ENCODE measurements around the gene DNAJC22.

The DNAJC22 gene

DNA sequence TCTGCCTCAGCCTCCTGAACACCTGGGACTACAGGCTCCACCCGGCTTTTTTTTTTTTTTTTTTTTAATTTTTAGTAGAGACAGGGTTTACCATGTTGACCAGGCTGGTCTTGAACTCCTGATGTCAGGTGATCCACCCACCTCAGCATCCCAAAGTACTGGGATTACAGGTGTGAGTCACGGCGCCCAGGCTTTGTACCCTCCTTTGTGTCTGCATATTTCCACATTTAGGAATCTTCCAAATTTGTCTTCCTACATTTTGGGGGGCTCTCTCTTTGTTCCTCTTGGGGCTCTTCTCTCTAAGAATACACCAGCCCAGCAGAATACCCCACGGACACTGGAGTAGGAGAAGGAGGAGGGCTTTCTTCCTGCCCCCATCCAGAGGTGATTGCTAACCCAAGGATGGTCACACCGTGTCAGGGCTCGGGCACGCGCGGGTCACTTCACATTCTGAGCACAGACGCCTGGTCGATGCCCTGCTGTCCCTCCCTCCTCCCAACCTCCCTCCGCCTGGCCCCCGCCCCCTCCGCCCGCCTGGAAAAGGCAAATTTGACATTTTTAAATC, 2.1 kb upstream of the DNAJC22 start:
- Histone ChIP-seq H3K4me2 (ENCODE audit: insufficient read depth, low read length) (no peak overlapping the region), H3K4me1 (ENCODE audit: insufficient read depth, low read length) (peaks cover 10% of the 10 kb centered on the region), H3K9me3 (ENCODE audit: insufficient read depth, low read length, severe bottlenecking) (no peaks in the 10 kb centered on the region), H4K20me1 (ENCODE audit: insufficient read depth, low read length) (0 out of 2 replicates have a peak, but pooled peaks cover 4% of the 10 kb centered on the region), H3K79me2 (ENCODE audit: insufficient read depth, low read length) (no peaks in the 10 kb centered on the region), H3K36me3 (ENCODE audit: insufficient read depth, low read length) (no peaks in the 10 kb centered on the region), H3K27ac (ENCODE audit: low read length) (no peak overlapping the region), H3K9ac (ENCODE audit: low read depth, low read length) (no peak overlapping the region), H3K4me3 (ENCODE audit: low read depth in 1 of 2, low read length in 2 of 2) (no peak overlapping the region), H2AFZ (ENCODE audit: low read depth, low read length) (no peak overlapping the region), H3K27me3 (ENCODE audit: insufficient read depth, low read length, poor library complexity) (no peaks in the 10 kb centered on the region)
- no peak for DNase-seq
- TF ChIP-seq, protein P1, sequence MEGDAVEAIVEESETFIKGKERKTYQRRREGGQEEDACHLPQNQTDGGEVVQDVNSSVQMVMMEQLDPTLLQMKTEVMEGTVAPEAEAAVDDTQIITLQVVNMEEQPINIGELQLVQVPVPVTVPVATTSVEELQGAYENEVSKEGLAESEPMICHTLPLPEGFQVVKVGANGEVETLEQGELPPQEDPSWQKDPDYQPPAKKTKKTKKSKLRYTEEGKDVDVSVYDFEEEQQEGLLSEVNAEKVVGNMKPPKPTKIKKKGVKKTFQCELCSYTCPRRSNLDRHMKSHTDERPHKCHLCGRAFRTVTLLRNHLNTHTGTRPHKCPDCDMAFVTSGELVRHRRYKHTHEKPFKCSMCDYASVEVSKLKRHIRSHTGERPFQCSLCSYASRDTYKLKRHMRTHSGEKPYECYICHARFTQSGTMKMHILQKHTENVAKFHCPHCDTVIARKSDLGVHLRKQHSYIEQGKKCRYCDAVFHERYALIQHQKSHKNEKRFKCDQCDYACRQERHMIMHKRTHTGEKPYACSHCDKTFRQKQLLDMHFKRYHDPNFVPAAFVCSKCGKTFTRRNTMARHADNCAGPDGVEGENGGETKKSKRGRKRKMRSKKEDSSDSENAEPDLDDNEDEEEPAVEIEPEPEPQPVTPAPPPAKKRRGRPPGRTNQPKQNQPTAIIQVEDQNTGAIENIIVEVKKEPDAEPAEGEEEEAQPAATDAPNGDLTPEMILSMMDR (IDR thresholded peaks at IDR 0.05; ENCODE audit: borderline replicate concordance, extremely low read depth, low read length, poor library complexity, severe bottlenecking): no peak
- TF ChIP-seq EZH2 (IDR thresholded peaks at IDR 0.05; ENCODE audit: borderline replicate concordance, low read depth, low read length, severe bottlenecking): no peak
- no peak for ATAC-seq (ENCODE audit: insufficient read depth, low read depth)

DNA sequence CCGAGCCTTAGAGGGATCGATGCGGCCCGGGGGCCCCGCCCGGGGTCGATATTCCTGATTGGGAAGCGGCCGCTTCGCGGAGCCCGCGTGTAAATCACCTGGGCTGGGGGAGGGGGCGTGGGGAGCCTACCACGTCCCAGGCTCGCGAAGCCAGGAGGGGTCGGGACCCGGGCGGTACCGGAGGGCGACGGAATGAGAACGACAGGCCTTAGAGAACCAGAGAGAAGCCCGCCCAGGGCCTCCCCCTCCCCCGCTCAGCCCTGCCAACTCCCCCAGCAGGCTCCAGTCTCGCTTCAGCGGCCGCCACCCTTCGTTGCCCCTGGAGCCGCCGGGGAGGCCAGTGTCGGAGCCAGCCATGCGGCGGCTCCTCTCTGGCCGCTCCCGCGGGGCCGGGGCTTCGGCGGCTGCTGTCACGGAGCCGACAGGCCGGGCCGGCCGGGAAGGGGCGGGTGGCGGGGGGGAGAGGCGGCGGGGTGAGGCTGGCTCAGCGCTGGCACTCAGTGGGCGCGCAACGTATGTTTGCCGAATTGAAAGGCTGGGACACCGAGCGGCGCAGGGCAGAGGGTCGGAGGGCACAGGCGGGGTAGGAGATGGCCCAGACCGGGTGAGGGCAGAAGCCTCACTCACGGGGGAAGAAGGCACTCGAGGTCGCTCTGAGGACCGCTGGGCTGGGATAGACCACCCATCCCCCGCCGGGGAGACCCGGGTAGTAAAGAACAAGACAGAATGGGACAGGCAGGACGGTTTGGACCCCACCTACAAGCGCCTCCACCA, 1.4 kb upstream of the DNAJC22 start:
- no peaks in the 10 kb centered on the region for H3K27me3 ChIP-seq (ENCODE audit: insufficient read depth, low read length, poor library complexity)
- no peak overlapping the region for H3K9ac ChIP-seq (ENCODE audit: low read depth, low read length)
- H4K20me1 ChIP-seq (ENCODE audit: insufficient read depth, low read length): 0 out of 2 replicates have a peak, but pooled peaks cover 4% of the 10 kb centered on the region
- no peaks in the 10 kb centered on the region for H3K36me3 ChIP-seq (ENCODE audit: insufficient read depth, low read length)
- H2AFZ ChIP-seq (ENCODE audit: low read depth, low read length): no peak overlapping the region
- no peaks in the 10 kb centered on the region for H3K9me3 ChIP-seq (ENCODE audit: insufficient read depth, low read length, severe bottlenecking)
- H3K4me1 ChIP-seq (ENCODE audit: insufficient read depth, low read length): peaks cover 10% of the 10 kb centered on the region
- H3K27ac ChIP-seq (ENCODE audit: low read length): no peak overlapping the region
- H3K4me2 ChIP-seq (ENCODE audit: insufficient read depth, low read length): no peak overlapping the region
- no peaks in the 10 kb centered on the region for H3K79me2 ChIP-seq (ENCODE audit: insufficient read depth, low read length)
- no peak overlapping the region for H3K4me3 ChIP-seq (ENCODE audit: low read depth in 1 of 2, low read length in 2 of 2)
- TF ChIP-seq EZH2 (IDR thresholded peaks at IDR 0.05; ENCODE audit: borderline replicate concordance, low read depth, low read length, severe bottlenecking): no peak
- TF ChIP-seq, protein P1 (IDR thresholded peaks at IDR 0.05; ENCODE audit: borderline replicate concordance, extremely low read depth, low read length, poor library complexity, severe bottlenecking): no peak
- no peak for DNase-seq
- no peak for ATAC-seq (ENCODE audit: insufficient read depth, low read depth)

DNA sequence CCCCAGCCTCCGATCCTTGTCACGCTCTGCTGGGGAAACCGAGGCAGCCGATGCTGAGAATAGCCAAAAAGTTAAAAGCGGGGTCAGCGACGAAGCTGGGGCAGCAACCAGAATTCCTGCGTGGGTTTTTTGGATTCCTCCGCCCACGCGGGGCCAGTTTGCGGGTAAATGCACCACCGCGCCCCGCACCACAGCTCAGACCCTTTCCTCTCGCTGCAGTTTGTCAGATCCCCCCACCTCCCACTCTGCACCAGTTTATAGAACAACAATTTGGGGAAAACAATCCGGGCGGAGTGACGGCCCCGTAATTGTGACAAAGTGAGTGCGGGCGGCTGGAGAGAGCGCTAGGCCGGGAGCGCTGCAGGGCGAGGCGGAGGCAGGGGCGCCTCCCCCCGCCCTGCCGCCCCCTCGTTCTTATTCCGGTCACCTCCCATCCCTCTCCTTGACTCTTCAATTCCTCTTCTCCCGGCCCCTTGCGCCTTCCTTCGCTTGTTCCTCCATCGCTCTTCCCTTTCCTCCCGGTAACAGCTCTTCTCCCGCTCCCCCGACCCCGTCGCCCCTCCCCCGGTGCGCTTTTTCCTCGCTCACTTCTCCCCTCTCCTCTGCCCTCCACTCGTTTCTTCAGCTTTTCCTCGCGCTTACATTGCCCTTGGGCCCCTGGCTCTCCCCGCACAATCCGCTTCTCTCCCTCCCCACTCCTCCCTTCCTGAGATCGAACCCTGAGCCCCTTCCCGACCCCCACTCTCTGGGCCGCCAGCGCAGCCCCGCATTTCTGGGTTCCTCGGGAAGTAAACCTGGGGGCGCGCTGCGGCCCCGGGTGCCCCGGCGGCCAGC, 646 bp upstream of the DNAJC22 start:
- TF ChIP-seq EZH2 (IDR thresholded peaks at IDR 0.05; ENCODE audit: borderline replicate concordance, low read depth, low read length, severe bottlenecking): no peak
- TF ChIP-seq, protein P1 (IDR thresholded peaks at IDR 0.05; ENCODE audit: borderline replicate concordance, extremely low read depth, low read length, poor library complexity, severe bottlenecking): no peak
- no peaks in the 10 kb centered on the region for H3K79me2 ChIP-seq (ENCODE audit: insufficient read depth, low read length)
- ATAC-seq (ENCODE audit: insufficient read depth, low read depth): no peak
- peaks cover 10% of the 10 kb centered on the region for H3K4me1 ChIP-seq (ENCODE audit: insufficient read depth, low read length)
- H3K9me3 ChIP-seq (ENCODE audit: insufficient read depth, low read length, severe bottlenecking): no peaks in the 10 kb centered on the region
- no peak overlapping the region for H3K9ac ChIP-seq (ENCODE audit: low read depth, low read length)
- H3K4me2 ChIP-seq (ENCODE audit: insufficient read depth, low read length): no peak overlapping the region
- H3K36me3 ChIP-seq (ENCODE audit: insufficient read depth, low read length): no peaks in the 10 kb centered on the region
- H4K20me1 ChIP-seq (ENCODE audit: insufficient read depth, low read length): 0 out of 2 replicates have a peak, but pooled peaks cover 4% of the 10 kb centered on the region
- H2AFZ ChIP-seq (ENCODE audit: low read depth, low read length): no peak overlapping the region
- no peak for DNase-seq
- no peaks in the 10 kb centered on the region for H3K27me3 ChIP-seq (ENCODE audit: insufficient read depth, low read length, poor library complexity)
- H3K4me3 ChIP-seq (ENCODE audit: low read depth in 1 of 2, low read length in 2 of 2): no peak overlapping the region
- no peak overlapping the region for H3K27ac ChIP-seq (ENCODE audit: low read length)
